ENCODE data around the gene ATP13A2. TPM values are rescaled to one million over a fixed set of nuclear protein-coding genes. Genes with fewer than 3 reads are reported as not detected.

The ATP13A2 gene
- total and polyA plus RNA-seq, 7 donors: 13.9 to 30.6 (median 22.6) TPM

DNA sequence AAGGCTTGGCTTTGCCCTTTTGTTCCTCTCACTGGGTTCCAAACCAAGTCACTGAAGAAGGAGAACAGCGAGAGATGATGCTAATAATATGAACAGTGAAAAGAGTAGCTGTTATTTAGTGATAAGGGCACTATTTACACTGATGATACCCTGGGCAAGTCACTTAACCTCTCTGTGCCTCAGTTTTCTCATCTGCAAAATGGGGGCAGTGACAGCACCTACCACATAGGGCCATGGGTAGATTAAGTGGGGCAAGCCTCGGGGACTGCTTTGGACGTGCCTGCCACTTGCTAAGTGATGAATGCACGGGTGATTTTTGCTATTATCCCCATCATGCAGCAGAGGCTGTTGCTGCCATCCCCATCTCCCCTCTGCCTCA lies 9.2 kb downstream of the ATP13A2 start:
- TF ChIP-seq, protein P1, sequence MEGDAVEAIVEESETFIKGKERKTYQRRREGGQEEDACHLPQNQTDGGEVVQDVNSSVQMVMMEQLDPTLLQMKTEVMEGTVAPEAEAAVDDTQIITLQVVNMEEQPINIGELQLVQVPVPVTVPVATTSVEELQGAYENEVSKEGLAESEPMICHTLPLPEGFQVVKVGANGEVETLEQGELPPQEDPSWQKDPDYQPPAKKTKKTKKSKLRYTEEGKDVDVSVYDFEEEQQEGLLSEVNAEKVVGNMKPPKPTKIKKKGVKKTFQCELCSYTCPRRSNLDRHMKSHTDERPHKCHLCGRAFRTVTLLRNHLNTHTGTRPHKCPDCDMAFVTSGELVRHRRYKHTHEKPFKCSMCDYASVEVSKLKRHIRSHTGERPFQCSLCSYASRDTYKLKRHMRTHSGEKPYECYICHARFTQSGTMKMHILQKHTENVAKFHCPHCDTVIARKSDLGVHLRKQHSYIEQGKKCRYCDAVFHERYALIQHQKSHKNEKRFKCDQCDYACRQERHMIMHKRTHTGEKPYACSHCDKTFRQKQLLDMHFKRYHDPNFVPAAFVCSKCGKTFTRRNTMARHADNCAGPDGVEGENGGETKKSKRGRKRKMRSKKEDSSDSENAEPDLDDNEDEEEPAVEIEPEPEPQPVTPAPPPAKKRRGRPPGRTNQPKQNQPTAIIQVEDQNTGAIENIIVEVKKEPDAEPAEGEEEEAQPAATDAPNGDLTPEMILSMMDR (IDR thresholded peaks at IDR 0.05): no peak
- H3K36me3 ChIP-seq (ENCODE audit: insufficient read depth in 1 of 2, low read depth in 1 of 2): peaks cover 0 to 73% of the 10 kb centered on the region in 2 donors
- no peak for DNase-seq
- no peak overlapping the region for H3K27ac ChIP-seq
- H3K4me3 ChIP-seq: no peak overlapping the region
- intact Hi-C loops (cut with DNase I): no loop called here
- no peaks in the 10 kb centered on the region for H3K27me3 ChIP-seq (ENCODE audit: insufficient read depth in 3 of 3, low read length in 2 of 3)
- H3K4me1 ChIP-seq: peaks cover 5% of the 10 kb centered on the region
- WGBS, 3 donors: 84 to 92% (median 91%) methylated on average over 4 of the region's 4 CpGs
- H3K9me3 ChIP-seq: no peaks in the 10 kb centered on the region
- no peak for ATAC-seq

DNA sequence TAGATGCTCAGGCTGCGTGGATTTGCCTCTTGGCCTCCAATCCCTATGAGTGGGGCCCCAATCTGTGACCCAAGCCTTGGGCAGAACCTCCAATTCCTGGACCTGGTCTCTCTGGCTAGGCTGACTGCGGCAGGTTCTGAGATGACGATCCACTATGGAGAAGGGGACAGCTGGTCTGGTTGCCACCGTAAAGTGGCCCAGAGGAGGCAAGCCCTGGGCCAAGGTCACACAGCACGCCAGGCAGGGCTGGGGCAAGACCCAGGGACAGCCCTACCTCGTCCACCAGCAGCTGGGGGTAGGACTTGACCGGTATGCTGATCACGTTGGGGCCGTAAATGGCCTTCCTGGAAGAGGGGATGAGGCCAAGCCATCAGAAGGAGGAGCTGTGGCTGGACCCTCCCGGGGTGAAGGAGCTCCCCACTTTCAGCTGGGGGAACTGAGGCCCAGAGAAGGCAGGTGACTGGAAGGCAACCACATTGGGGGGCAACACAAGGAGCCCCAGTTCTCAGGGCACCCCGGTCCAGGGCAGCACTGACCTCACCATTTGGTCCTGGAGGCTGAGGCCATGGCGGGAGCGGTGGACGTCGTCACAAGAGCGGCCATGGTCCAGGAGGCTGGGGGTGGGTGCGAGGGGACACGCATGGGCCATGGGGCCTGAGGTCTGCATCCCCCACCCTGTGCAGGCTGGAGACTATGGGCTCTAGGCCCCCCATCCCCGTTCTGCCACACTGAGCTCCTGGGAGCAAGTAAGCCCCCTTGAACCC lies 9.8 kb downstream of the ATP13A2 start:
- Histone ChIP-seq H3K9me3 (no peaks in the 10 kb centered on the region), H3K4me3 (no peak overlapping the region), H3K4me1 (peaks cover 5% of the 10 kb centered on the region), H3K27me3 (ENCODE audit: insufficient read depth in 3 of 3, low read length in 2 of 3) (no peaks in the 10 kb centered on the region), H3K27ac (no peak overlapping the region), H3K36me3 (ENCODE audit: insufficient read depth in 1 of 2, low read depth in 1 of 2) (peaks cover 0 to 75% of the 10 kb centered on the region in 2 donors)
- TF ChIP-seq, protein P1 (IDR thresholded peaks at IDR 0.05): no peak
- intact Hi-C loops (cut with DNase I): no loop called here
- 89 to 93% (median 91%) methylated on average over 14 to 19 of the region's 19 CpGs for WGBS, 3 donors
- ATAC-seq (no peak), DNase-seq (no peak)

DNA sequence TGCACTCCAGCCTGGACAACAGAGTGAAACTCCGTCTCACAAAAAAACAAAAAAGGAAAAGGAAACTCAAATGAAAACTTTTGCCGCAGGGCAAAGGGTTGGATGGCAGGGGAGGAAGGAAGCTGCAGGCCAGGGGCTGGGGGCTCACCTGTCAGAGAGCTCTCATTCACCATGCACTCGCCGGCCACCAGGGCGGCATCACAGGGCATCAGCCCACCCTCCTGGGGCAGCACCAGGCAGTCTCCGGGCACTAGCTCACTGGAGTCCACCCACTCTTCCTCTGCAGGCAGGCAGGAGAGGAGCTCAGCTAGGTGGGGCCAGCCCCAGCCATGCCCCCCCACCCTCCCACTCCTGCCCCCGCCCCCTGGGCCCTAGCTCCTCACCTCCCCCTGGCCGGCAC lies 11.9 kb downstream of the ATP13A2 start:
- ATAC-seq (no peak), DNase-seq (no peak)
- TF ChIP-seq, protein P1 (IDR thresholded peaks at IDR 0.05): no peak
- 83 to 89% (median 88%) methylated on average over 7 to 8 of the region's 8 CpGs for WGBS, 3 donors
- H3K4me1 ChIP-seq: peaks cover 5% of the 10 kb centered on the region
- peaks cover 0 to 82% of the 10 kb centered on the region in 2 donors for H3K36me3 ChIP-seq (ENCODE audit: insufficient read depth in 1 of 2, low read depth in 1 of 2)
- no peaks in the 10 kb centered on the region for H3K27me3 ChIP-seq (ENCODE audit: insufficient read depth in 3 of 3, low read length in 2 of 3)
- intact Hi-C loops (cut with DNase I): no loop called here
- no peaks in the 10 kb centered on the region for H3K9me3 ChIP-seq
- no peak overlapping the region for H3K27ac ChIP-seq
- H3K4me3 ChIP-seq: no peak overlapping the region

DNA sequence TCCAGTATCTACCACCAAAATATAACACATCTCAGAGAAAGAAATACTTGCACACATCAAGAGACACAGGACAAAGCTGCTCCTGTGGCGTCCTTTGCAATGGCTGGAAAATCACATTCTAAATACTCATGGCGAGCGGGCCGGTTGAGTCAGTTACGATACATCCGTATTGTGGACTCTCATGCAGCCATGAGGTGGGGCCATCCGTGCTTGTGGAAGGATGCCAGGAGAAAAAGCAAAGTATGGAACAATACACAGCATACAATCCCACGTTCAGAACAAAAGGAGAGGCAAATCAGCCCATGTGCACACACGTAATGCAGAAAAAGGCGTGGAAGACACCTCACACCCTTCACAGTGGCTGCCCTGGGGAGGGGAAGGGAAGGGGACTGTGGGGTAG lies 13.1 kb downstream of the ATP13A2 start:
- intact Hi-C loops (cut with DNase I): no loop called here
- Histone ChIP-seq H3K9me3 (no peaks in the 10 kb centered on the region), H3K27ac (no peak overlapping the region), H3K4me1 (no peaks in the 10 kb centered on the region), H3K27me3 (ENCODE audit: insufficient read depth in 3 of 3, low read length in 2 of 3) (no peaks in the 10 kb centered on the region), H3K36me3 (ENCODE audit: insufficient read depth in 1 of 2, low read depth in 1 of 2) (peaks cover 0 to 75% of the 10 kb centered on the region in 2 donors), H3K4me3 (no peak overlapping the region)
- TF ChIP-seq, protein P1 (IDR thresholded peaks at IDR 0.05): no peak
- ATAC-seq (no peak), DNase-seq (no peak)
- 77 to 80% (median 79%) methylated on average over 10 of the region's 10 CpGs for WGBS, 3 donors

DNA sequence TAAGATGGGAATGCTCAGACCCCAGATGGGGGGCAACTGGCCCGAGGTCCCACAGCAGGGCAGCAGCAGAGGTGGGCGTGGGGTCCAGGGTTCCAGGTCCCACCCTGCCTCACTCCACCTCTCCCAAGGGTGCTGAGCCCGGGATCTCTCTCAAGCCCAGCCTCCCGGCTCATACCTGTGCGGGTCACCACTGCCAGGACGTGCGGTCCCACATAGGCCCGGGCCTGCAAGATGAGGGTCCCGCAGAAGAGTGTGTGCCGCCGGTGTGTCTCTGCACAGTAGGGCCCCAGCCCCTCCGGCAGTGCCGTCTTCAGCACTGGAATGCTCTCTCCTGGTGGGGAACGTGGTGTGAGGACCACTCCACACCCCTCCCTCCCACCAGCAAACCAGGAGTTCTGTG lies 14.9 kb downstream of the ATP13A2 start:
- H3K9me3 ChIP-seq: no peaks in the 10 kb centered on the region
- H3K27me3 ChIP-seq (ENCODE audit: insufficient read depth in 3 of 3, low read length in 2 of 3): no peaks in the 10 kb centered on the region
- WGBS, 3 donors: 91 to 95% (median 93%) methylated on average over 14 of the region's 14 CpGs
- H3K27ac ChIP-seq: no peak overlapping the region
- intact Hi-C loops (cut with DNase I): no loop called here
- H3K4me3 ChIP-seq: no peak overlapping the region
- DNase-seq (no peak), ATAC-seq (no peak)
- no peaks in the 10 kb centered on the region for H3K4me1 ChIP-seq
- H3K36me3 ChIP-seq (ENCODE audit: insufficient read depth in 1 of 2, low read depth in 1 of 2): peaks cover 0 to 73% of the 10 kb centered on the region in 2 donors
- TF ChIP-seq, protein P1 (IDR thresholded peaks at IDR 0.05): no peak

Measured in psoas muscle (tissue), 8 donors.